HepG2 (cell line): ENCODE measurements around the gene SPATA32. TPM values are rescaled to one million over a fixed set of nuclear protein-coding genes. Genes with fewer than 3 reads are reported as not detected.

Experiments used
- CEBPZ ChIP-seq: IDR thresholded peaks from 2 replicates; pipeline ENCODE4 v1.6.1; 2012; ENCODE audit warnings: low read length, improper control_type of control experiment
- ISX ChIP-seq: sonication (generic); formaldehyde crosslinking; conservative IDR thresholded peaks from 2 replicates; pipeline ENCODE4 v1.5.0; 2020; ENCODE audit warnings: missing genetic modification reagents
- JUNB ChIP-seq: sonication (generic); formaldehyde crosslinking; IDR thresholded peaks from 2 replicates; pipeline ENCODE4 v1.8.0; 2022; ENCODE audit warnings: missing genetic modification reagents, mild to moderate bottlenecking, borderline replicate concordance
- KDM3A ChIP-seq: IDR thresholded peaks from 2 replicates; pipeline ENCODE4 v1.6.1; 2018; ENCODE audit warnings: low read depth, missing compliant biosample characterization
- KDM4B ChIP-seq: sonication (generic); formaldehyde crosslinking; IDR thresholded peaks from 2 replicates; pipeline ENCODE4 v1.4.0; 2020; ENCODE audit warnings: missing genetic modification reagents
- PRDM15 ChIP-seq: sonication (generic); formaldehyde crosslinking; IDR thresholded peaks from 2 replicates; pipeline ENCODE4 v1.4.0; 2020; ENCODE audit warnings: missing genetic modification reagents
- TP53 ChIP-seq: sonication (generic); formaldehyde crosslinking; conservative IDR thresholded peaks from 2 replicates; pipeline ENCODE4 v1.4.0; 2020; ENCODE audit warnings: missing genetic modification reagents
- XBP1 ChIP-seq: sonication (generic); formaldehyde crosslinking; IDR thresholded peaks from 2 replicates; pipeline ENCODE4 v1.5.0; 2020; ENCODE audit warnings: missing genetic modification reagents
- ZFP36L1 ChIP-seq: sonication (generic); formaldehyde crosslinking; IDR thresholded peaks from 2 replicates; pipeline ENCODE4 v1.8.0; 2022; ENCODE audit warnings: mild to moderate bottlenecking, missing genetic modification reagents, moderate library complexity
- ZFP36L2 ChIP-seq: sonication (generic); formaldehyde crosslinking; IDR thresholded peaks from 2 replicates; pipeline ENCODE4 v1.4.0; 2020; ENCODE audit warnings: missing genetic modification reagents
- ZNF414 ChIP-seq: sonication (generic); formaldehyde crosslinking; IDR thresholded peaks from 2 replicates; pipeline ENCODE4 v1.5.0; 2020; ENCODE audit warnings: missing genetic modification reagents
- ZNF574 ChIP-seq: sonication (generic); formaldehyde crosslinking; IDR thresholded peaks from 2 replicates; pipeline ENCODE4 v1.4.0; 2020; ENCODE audit warnings: missing genetic modification reagents
- ZNF687 ChIP-seq: sonication (generic); formaldehyde crosslinking; IDR thresholded peaks from 2 replicates; pipeline ENCODE4 v1.5.1; 2020; ENCODE audit warnings: mild to moderate bottlenecking, missing genetic modification reagents, moderate library complexity
- ZNF747 ChIP-seq: sonication (generic); formaldehyde crosslinking; IDR thresholded peaks from 2 replicates; pipeline ENCODE4 v1.8.1; 2023; ENCODE audit warnings: missing genetic modification reagents, mild to moderate bottlenecking, borderline replicate concordance
- polyA plus RNA-seq, 8 experiments: library from polyadenylated mRNA; depleted of rRNA in 3 of 8; stranded (reverse) in 7 of 8; unstranded in 1 of 8; fragments of >200 nt; fragmentation: Illumina TruSeq in 4 of 8; extraction: Trizol in 4 of 8; gene quantifications; 2 replicates each; pipeline versions ENCODE4 v1.2.1 to v1.2.3, GENCODE V29; 2011 to 2016; ENCODE audit warnings: low read depth in 4 of 8, missing spikeins in 1 of 8, mixed read lengths in 1 of 8; ENCODE audit not compliant: insufficient read depth in 1 of 8
- total RNA-seq, 5 experiments: library from RNA; depleted of rRNA; stranded (reverse); fragments of >200 nt; fragmentation: Illumina TruSeq; extraction: Trizol; gene quantifications; 2 replicates each; pipeline ENCODE4 v1.2.3, GENCODE V29; 2016; ENCODE audit warnings: low read depth in 1 of 5

The SPATA32 gene
- total and polyA plus RNA-seq, 2 of the 13 experiments (the other 11 are each of a cell fraction or from before 2014, with no cell fraction given) = not detected

- TF ChIP-seq ZNF687 (CRISPR knock-in tag) = peak; percentile 85
- TF ChIP-seq ZFP36L2 (CRISPR knock-in tag) = no peak
- TF ChIP-seq ZFP36L1 (CRISPR knock-in tag) = no peak
- no peak for TF ChIP-seq XBP1 (CRISPR knock-in tag)
- TF ChIP-seq ZNF414 (CRISPR knock-in tag) = no peak
- no peak; the same call in 1 of the 2 replicates for TF ChIP-seq PRDM15 (CRISPR knock-in tag)
- no peak; the same call in 1 of the 2 replicates for TF ChIP-seq KDM3A (CRISPR knock-in tag)
- no peak for TF ChIP-seq CEBPZ
- TF ChIP-seq KDM4B (CRISPR knock-in tag) = no peak
- no peak for TF ChIP-seq TP53 (CRISPR knock-in tag)
- TF ChIP-seq ZNF747 = no peak; the same call in 1 of the 2 replicates
- TF ChIP-seq ISX = 0 out of 2 replicates have a peak, but pooled peaks have one; percentile 36
- TF ChIP-seq JUNB (CRISPR knock-in tag) = no peak
- no peak; the same call in 1 of the 2 replicates for TF ChIP-seq ZNF574
Observed at GRCh38 chr17:45247429-45248131, 14.3 kb downstream of the SPATA32 start (continued).
